Prostate gland (tissue), 2 donors: ENCODE data around the gene GADD45G.

Experiments used
- POLR2A ChIP-seq: fragments of 450-650 bp; IDR thresholded peaks from one replicate; pipeline ENCODE4 v1.6.1; 2016; ENCODE audit warnings: antibody characterized with exemption, mild to moderate bottlenecking
- POLR2AphosphoS5 ChIP-seq: sonication (generic); formaldehyde crosslinking; IDR thresholded peaks from one replicate; pipeline ENCODE4 v1.6.1; 2017; ENCODE audit warnings: antibody characterized with exemption
- TF ChIP-seq, protein P1 (sequence below), 4 experiments: fragments of 200-600 bp in 2 of 4; fragments of 450-650 bp in 2 of 4; sonication (generic) in 2 of 4; IDR thresholded peaks; 1 replicate in 3 of 4; 2 replicates in 1 of 4; pipeline ENCODE4 v1.5.1; 2016 to 2019; ENCODE audit warnings: antibody characterized with exemption in 4 of 4, mild to moderate bottlenecking in 2 of 4, moderate library complexity in 2 of 4

DNA sequence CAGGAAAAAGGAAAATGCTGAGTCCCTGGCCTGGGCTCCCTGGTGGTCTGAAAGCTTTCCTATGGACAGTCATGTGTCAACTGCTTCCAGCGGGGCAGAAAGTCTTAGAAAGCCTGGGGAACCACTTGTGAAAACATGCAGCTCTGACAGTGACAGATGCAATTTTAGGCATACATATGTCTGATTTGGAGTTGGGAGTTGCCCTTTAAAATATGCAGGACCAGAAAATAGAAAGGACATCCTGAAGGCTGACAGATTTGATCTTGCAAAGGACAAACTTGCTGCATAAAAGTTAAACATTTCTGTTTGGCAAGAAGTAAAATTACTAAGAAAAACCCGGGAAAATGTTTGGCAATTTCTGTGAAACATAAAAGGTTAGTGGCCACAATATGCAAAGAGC is 23.8 kb downstream of the GADD45G start:
- TF ChIP-seq, protein P1, sequence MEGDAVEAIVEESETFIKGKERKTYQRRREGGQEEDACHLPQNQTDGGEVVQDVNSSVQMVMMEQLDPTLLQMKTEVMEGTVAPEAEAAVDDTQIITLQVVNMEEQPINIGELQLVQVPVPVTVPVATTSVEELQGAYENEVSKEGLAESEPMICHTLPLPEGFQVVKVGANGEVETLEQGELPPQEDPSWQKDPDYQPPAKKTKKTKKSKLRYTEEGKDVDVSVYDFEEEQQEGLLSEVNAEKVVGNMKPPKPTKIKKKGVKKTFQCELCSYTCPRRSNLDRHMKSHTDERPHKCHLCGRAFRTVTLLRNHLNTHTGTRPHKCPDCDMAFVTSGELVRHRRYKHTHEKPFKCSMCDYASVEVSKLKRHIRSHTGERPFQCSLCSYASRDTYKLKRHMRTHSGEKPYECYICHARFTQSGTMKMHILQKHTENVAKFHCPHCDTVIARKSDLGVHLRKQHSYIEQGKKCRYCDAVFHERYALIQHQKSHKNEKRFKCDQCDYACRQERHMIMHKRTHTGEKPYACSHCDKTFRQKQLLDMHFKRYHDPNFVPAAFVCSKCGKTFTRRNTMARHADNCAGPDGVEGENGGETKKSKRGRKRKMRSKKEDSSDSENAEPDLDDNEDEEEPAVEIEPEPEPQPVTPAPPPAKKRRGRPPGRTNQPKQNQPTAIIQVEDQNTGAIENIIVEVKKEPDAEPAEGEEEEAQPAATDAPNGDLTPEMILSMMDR (IDR thresholded peaks at IDR 0.05) = no peak
- no peak for TF ChIP-seq POLR2AphosphoS5
- TF ChIP-seq POLR2A = no peak
